Measurements from ENCODE around the gene TBC1D10A.

- TF ChIP-seq POLR2A (IDR thresholded peaks at IDR 0.05; ENCODE audit: low read depth, low read length) (no peak), POLR2AphosphoS5 (IDR thresholded peaks at IDR 0.05; ENCODE audit: low read depth, low read length) (no peak), TAF1 (IDR thresholded peaks at IDR 0.05; ENCODE audit: low read depth, low read length) (no peak)
Measured at GRCh38 chr22:30327864-30328345, 1.2 kb upstream of the TBC1D10A start.

Data from GM12891 (cell line).